Measurements from ENCODE around the gene GORASP1. TPM values are rescaled to one million over a fixed set of nuclear protein-coding genes. Genes with fewer than 3 reads are reported as not detected.

The GORASP1 gene
- total and polyA plus RNA-seq, 2 of the 13 experiments (the other 11 are each of a cell fraction or from before 2014, with no cell fraction given) = 36.4 to 39.8 TPM

GRCh38 chr3:39051649-39052561 is 55.5 kb downstream of the GORASP1 start, which contains the start of the genes SCN11A and WDR48 (continued):
- TF ChIP-seq AKNA (CRISPR knock-in tag; IDR thresholded peaks at IDR 0.05; ENCODE audit: borderline replicate concordance) (no peak), TEAD3 (CRISPR knock-in tag; optimal IDR thresholded peaks at IDR 0.05; ENCODE audit: borderline replicate concordance) (peak; percentile 34), KMT2B (CRISPR knock-in tag; IDR thresholded peaks at IDR 0.05) (peak; percentile 94; the same call in 1 of the 2 replicates), HOMEZ (CRISPR knock-in tag; IDR thresholded peaks at IDR 0.05; ENCODE audit: low read depth) (peak; percentile 32; the same call in 1 of the 2 replicates), ZFP90 (CRISPR knock-in tag; IDR thresholded peaks at IDR 0.05; ENCODE audit: borderline replicate concordance) (peak; percentile 81), LRRFIP1 (CRISPR knock-in tag; conservative IDR thresholded peaks at IDR 0.05) (no peak), ARNT (IDR thresholded peaks at IDR 0.05) (no peak), ZNF232 (CRISPR knock-in tag; IDR thresholded peaks at IDR 0.05; ENCODE audit: borderline replicate concordance) (peak; percentile 66; the same call in 1 of the 2 replicates), PRDM10 (CRISPR knock-in tag; IDR thresholded peaks at IDR 0.05; ENCODE audit: low read depth) (no peak), ZSCAN9 (CRISPR knock-in tag; IDR thresholded peaks at IDR 0.05; ENCODE audit: borderline replicate concordance) (peak; percentile 32), KAT8 (CRISPR knock-in tag; IDR thresholded peaks at IDR 0.05) (peak; percentile 95), ZNF703 (CRISPR knock-in tag; IDR thresholded peaks at IDR 0.05; ENCODE audit: borderline replicate concordance) (no peak), ZNF780A (CRISPR knock-in tag; IDR thresholded peaks at IDR 0.05) (peak; percentile 91)
